ENCODE measurements around the gene ISM1. TPM values are rescaled to one million over a fixed set of nuclear protein-coding genes. Genes with fewer than 3 reads are reported as not detected.

ISM1 gene
- total and polyA plus RNA-seq, 4 donors, result 6.0 to 11.6 (median 9.3) TPM

DNA sequence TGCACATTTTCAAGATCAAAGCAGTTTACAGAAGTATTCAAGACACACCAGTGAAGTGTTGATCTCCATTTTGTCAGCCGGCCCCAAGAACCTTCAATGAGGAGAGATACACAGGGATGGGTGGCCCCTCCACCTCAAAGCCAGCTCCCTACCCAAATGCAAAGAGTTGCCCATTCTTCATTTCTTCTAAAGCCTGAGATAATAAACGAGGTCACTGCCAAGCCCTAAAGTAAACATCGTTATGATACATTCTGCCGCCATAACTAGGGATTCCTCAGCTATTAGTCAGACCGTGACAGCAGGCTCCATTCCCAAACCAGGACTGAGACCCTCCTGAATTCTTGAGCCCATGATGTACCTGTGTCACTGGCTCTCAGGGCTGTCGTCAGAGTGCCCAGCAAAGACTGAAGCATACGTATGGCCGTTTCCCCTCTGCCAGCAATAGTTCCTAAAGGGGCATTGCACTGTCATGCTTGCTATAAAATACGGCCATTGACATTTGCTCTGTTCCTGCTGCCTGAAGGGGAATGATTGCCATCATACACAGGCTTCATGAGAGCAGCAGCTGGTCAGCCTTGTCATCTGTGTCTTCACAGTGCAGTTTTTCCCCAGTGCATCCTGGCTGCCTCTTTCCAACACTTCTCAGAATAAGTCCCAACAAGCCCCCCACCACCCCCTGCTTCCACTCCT, 41.7 kb downstream of the ISM1 start:
- Histone ChIP-seq H3K4me1 (ENCODE audit: control insufficient read depth, insufficient read depth, low read length) (peaks cover 3% of the 10 kb centered on the region), H3K4me3 (ENCODE audit: low read depth, low read length) (no peak overlapping the region), H3K9me3 (ENCODE audit: control insufficient read depth, insufficient read depth, low read length) (no peaks in the 10 kb centered on the region), H3K27ac (ENCODE audit: low read depth, low read length) (no peak overlapping the region), H3K36me3 (ENCODE audit: control insufficient read depth, insufficient read depth, low read length) (no peaks in the 10 kb centered on the region), H3K27me3 (ENCODE audit: control insufficient read depth, insufficient read depth, low read length) (no peaks in the 10 kb centered on the region)
- peak in 1 of 6 donors; percentile 36 for DNase-seq (ENCODE audit: low read depth in 4 of 6, low spot score in 6 of 6)
- WGBS (ENCODE audit: insufficient coverage), result 73% methylated on average over 9 of the region's 9 CpGs

DNA sequence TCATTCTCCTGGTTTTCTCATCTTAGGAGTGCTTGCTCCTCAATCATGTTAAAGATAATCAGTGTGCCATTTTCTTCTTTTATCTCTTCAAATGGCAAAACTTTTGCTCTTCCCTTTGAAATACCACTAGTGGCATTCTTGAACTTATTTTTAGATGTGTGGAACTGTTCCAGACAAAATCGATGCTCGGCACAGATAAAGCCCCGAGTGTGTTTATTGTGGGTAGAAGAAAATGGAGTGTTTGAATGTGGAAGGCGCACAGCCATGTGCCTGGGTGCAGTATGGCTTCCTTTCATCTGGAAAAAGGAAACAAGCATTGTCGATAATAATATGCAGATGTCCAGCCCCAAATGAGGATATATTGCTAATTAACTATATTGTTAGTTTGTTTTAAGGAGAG, 42.4 kb downstream of the ISM1 start:
- no CpG with 5 or more reads among the region's 5 CpGs for WGBS (ENCODE audit: insufficient coverage)
- no peak overlapping the region for H3K27ac ChIP-seq (ENCODE audit: low read depth, low read length)
- peak in 1 of 6 donors; percentile 47 for DNase-seq (ENCODE audit: low read depth in 4 of 6, low spot score in 6 of 6)

DNA sequence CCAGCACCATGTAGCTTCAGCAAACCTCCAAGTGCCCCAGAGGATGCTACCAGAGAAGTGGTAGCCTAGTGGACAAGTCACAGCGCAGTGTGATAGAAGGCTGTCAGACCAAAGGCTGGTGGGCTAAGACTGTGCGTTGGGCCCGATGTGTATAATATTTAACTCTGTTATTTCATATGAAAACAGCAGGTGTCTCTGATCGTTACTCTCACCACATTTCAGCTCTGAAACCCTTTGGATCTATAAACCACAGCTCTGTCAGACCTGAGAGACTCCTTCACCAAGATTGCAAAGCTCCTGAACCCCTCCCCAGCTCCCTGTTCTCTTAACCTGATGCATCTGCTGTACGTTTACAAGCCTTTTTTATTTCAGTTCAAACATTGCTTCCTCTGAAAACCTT, 43.8 kb downstream of the ISM1 start:
- WGBS (ENCODE audit: insufficient coverage), result 69% methylated on average over 1 of the region's 5 CpGs
- no peaks in the 10 kb centered on the region for H3K36me3 ChIP-seq (ENCODE audit: control insufficient read depth, insufficient read depth, low read length)
- no peaks in the 10 kb centered on the region for H3K27me3 ChIP-seq (ENCODE audit: control insufficient read depth, insufficient read depth, low read length)
- DNase-seq (ENCODE audit: low read depth in 4 of 6, low spot score in 6 of 6), result no peak
- no peak overlapping the region for H3K27ac ChIP-seq (ENCODE audit: low read depth, low read length)
- peaks cover 6% of the 10 kb centered on the region for H3K4me1 ChIP-seq (ENCODE audit: control insufficient read depth, insufficient read depth, low read length)
- no peak overlapping the region for H3K4me3 ChIP-seq (ENCODE audit: low read depth, low read length)
- H3K9me3 ChIP-seq (ENCODE audit: control insufficient read depth, insufficient read depth, low read length), result no peaks in the 10 kb centered on the region

More for the DNA sequence above, 42.4 kb downstream of the ISM1 start:
- Histone ChIP-seq H3K36me3 (ENCODE audit: control insufficient read depth, insufficient read depth, low read length) (no peaks in the 10 kb centered on the region), H3K4me3 (ENCODE audit: low read depth, low read length) (no peak overlapping the region), H3K4me1 (ENCODE audit: control insufficient read depth, insufficient read depth, low read length) (peaks cover 5% of the 10 kb centered on the region), H3K9me3 (ENCODE audit: control insufficient read depth, insufficient read depth, low read length) (no peaks in the 10 kb centered on the region), H3K27me3 (ENCODE audit: control insufficient read depth, insufficient read depth, low read length) (no peaks in the 10 kb centered on the region)

DNA sequence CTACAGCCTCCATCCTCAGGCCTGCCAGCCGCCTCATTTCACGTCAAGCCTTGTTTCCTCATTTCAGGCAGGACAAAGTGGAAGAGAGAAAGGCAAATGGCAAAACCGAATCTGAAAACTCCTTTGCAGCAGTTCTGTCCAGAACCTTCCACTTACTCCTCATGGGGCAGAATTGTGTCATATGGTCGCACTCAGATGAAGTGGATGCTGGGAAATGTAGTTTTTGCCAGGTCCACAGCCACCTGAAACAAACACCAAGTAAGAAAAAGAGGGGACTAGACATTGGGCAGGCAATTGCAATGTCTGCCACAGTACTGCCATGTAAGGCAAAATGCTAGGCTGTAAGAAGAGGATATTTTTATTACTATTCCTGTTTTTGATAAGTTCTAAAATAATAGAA, 44.9 kb downstream of the ISM1 start:
- Histone ChIP-seq H3K36me3 (ENCODE audit: control insufficient read depth, insufficient read depth, low read length) (no peaks in the 10 kb centered on the region), H3K9me3 (ENCODE audit: control insufficient read depth, insufficient read depth, low read length) (no peaks in the 10 kb centered on the region), H3K27ac (ENCODE audit: low read depth, low read length) (no peak overlapping the region), H3K4me3 (ENCODE audit: low read depth, low read length) (no peak overlapping the region), H3K27me3 (ENCODE audit: control insufficient read depth, insufficient read depth, low read length) (no peaks in the 10 kb centered on the region), H3K4me1 (ENCODE audit: control insufficient read depth, insufficient read depth, low read length) (peaks cover 6% of the 10 kb centered on the region)
- DNase-seq (ENCODE audit: low read depth in 4 of 6, low spot score in 6 of 6), result no peak
- no CpG with 5 or more reads among the region's 4 CpGs for WGBS (ENCODE audit: insufficient coverage)

DNA sequence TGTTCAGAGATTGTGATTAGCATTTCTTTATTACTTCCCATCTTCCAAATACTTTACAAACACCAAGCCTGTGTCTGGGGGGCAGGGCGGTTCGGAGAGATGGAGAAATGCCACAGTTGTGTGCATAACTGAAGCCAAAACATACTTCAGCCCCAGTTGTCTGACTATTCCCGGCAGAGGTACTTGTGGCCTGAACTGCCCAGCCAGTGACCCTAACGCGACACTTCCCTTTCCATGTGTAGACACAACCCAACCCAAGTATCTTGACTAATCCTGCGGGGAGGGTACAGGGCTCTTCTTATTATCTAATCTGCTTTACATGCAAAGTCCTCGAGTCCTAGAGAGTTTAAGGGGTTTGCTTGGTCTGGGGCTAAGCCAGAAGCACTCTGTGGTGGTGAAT, 46.2 kb downstream of the ISM1 start:
- 91% methylated on average over 5 of the region's 7 CpGs for WGBS (ENCODE audit: insufficient coverage)
- Histone ChIP-seq H3K27me3 (ENCODE audit: control insufficient read depth, insufficient read depth, low read length) (no peaks in the 10 kb centered on the region), H3K9me3 (ENCODE audit: control insufficient read depth, insufficient read depth, low read length) (no peaks in the 10 kb centered on the region)

DNA sequence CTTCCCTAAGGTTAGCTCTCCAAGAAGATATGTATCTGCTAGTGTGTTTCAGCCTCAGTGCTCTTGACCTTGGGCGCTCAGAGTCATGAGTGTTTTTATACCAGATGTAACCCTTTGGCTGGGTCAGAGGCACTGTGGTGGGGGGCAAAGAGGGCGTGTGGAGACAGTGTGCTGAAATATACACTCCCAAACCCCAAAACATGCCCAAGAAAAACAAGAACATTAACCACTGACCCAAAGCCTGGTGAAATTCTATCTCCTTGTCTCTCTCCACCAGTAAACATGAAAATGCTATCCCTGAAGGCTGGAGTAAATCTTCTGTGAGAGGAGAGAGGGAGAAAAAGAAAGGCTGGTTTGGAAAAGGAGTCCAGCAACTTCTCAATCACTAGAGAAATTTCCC, 47.9 kb downstream of the ISM1 start:
- no peak overlapping the region for H3K27ac ChIP-seq (ENCODE audit: low read depth, low read length)
- no peak for DNase-seq (ENCODE audit: low read depth in 4 of 6, low spot score in 6 of 6)
- WGBS (ENCODE audit: insufficient coverage), result no CpG with 5 or more reads among the region's 2 CpGs
- no peaks in the 10 kb centered on the region for H3K27me3 ChIP-seq (ENCODE audit: control insufficient read depth, insufficient read depth, low read length)
- H3K9me3 ChIP-seq (ENCODE audit: control insufficient read depth, insufficient read depth, low read length), result no peaks in the 10 kb centered on the region
- H3K36me3 ChIP-seq (ENCODE audit: control insufficient read depth, insufficient read depth, low read length), result no peaks in the 10 kb centered on the region
- peaks cover 11% of the 10 kb centered on the region for H3K4me1 ChIP-seq (ENCODE audit: control insufficient read depth, insufficient read depth, low read length)
- H3K4me3 ChIP-seq (ENCODE audit: low read depth, low read length), result no peak overlapping the region

More for the DNA sequence above, 46.2 kb downstream of the ISM1 start:
- Histone ChIP-seq H3K4me1 (ENCODE audit: control insufficient read depth, insufficient read depth, low read length) (peaks cover 9% of the 10 kb centered on the region), H3K36me3 (ENCODE audit: control insufficient read depth, insufficient read depth, low read length) (no peaks in the 10 kb centered on the region), H3K4me3 (ENCODE audit: low read depth, low read length) (no peak overlapping the region), H3K27ac (ENCODE audit: low read depth, low read length) (no peak overlapping the region)
- DNase-seq (ENCODE audit: low read depth in 4 of 6, low spot score in 6 of 6), result no peak

DNA sequence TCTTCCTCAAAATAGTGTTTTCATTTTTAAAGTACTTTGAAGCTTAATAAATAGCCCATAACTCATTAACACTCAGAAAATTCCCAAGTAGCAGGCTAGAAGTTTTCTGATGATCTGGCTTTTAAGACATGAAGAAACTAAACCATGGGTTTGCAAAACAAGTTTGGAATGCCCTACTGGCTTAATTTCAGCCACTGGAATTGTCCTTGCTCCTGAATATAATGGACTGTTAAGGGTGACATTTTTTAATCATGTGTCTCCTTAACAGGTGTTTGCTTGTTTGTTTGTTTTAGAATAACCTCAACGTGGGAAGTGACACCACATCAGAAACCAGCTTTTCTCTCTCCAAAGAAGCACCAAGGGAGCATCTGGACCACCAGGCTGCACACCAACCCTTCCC, 49.1 kb downstream of the ISM1 start:
- Histone ChIP-seq H3K27me3 (ENCODE audit: control insufficient read depth, insufficient read depth, low read length) (no peaks in the 10 kb centered on the region), H3K36me3 (ENCODE audit: control insufficient read depth, insufficient read depth, low read length) (no peaks in the 10 kb centered on the region), H3K4me1 (ENCODE audit: control insufficient read depth, insufficient read depth, low read length) (peaks cover 12% of the 10 kb centered on the region), H3K9me3 (ENCODE audit: control insufficient read depth, insufficient read depth, low read length) (no peaks in the 10 kb centered on the region), H3K27ac (ENCODE audit: low read depth, low read length) (no peak overlapping the region), H3K4me3 (ENCODE audit: low read depth, low read length) (no peak overlapping the region)
- WGBS (ENCODE audit: insufficient coverage), result no CpG with 5 or more reads among the region's 1 CpG
- no peak for DNase-seq (ENCODE audit: low read depth in 4 of 6, low spot score in 6 of 6)

DNA sequence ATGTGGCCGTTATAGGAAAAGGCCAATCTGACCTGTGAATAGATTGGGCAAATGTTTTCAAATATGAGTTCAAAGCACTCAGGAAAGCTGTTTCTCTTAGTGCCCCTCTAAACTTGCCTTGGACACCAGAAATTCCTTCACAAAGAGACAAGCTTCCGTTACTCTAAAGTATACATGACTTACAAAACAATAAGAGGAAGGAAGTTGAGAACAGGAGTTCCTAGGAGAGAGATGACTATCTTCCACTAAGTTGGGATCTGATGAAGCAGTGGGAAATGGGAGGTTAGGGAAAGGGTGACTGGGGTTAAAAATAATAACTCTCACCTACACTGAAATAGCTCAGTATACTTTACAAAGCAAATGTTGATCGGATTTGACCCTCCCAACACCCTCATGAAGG, 50.0 kb downstream of the ISM1 start:
- no CpG with 5 or more reads among the region's 3 CpGs for WGBS (ENCODE audit: insufficient coverage)
- no peak for DNase-seq (ENCODE audit: low read depth in 4 of 6, low spot score in 6 of 6)
- no peak overlapping the region for H3K27ac ChIP-seq (ENCODE audit: low read depth, low read length)
- no peaks in the 10 kb centered on the region for H3K36me3 ChIP-seq (ENCODE audit: control insufficient read depth, insufficient read depth, low read length)
- peaks cover 12% of the 10 kb centered on the region for H3K4me1 ChIP-seq (ENCODE audit: control insufficient read depth, insufficient read depth, low read length)
- no peaks in the 10 kb centered on the region for H3K27me3 ChIP-seq (ENCODE audit: control insufficient read depth, insufficient read depth, low read length)
- no peak overlapping the region for H3K4me3 ChIP-seq (ENCODE audit: low read depth, low read length)
- no peaks in the 10 kb centered on the region for H3K9me3 ChIP-seq (ENCODE audit: control insufficient read depth, insufficient read depth, low read length)

DNA sequence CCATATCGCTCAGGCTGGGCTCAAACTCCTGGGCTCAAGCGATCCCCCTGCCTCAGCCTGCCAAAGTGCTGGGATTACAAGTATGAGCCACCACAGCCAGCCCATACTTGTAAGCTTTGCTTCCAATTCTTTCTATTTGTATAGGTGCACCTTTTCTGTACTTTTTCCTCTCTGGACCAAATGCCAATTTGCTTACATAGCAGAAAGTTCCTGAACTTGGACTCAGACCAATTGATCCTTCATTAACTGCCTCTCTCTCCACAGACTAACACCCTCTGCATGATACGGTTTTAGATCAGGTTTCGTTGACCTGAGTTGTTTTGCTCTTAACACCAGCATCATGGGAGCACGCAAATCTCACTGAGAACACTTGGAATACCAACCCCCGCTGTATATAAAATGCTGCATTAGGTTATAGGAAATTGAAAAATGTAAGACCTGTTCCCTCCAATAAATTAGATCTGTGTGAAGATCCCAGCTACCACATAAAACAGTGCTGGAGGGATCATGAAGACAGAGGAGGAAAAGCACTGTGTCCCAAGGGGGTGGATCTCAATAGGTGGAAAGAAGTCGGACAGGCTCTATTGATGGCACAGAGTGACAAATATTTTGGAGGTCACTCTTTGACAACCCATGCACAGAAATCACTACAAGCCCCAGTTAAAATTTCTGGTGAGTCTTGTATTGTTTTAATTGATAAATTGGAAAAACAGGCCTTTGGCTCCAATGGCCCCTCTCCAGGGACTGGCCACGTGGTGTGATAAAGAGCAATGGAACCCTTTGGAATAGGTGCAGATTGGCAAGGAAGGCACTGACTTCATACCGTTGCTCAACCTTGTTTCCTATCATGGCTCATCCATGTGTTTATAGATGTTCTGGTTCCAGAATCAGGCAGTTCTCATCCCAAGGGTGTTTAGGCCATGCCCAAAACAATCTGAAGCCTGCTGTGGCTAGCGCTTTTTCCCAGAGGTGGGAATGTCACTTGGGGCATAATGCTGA, 51.2 kb downstream of the ISM1 start:
- Histone ChIP-seq H3K9me3 (ENCODE audit: control insufficient read depth, insufficient read depth, low read length) (no peaks in the 10 kb centered on the region), H3K4me3 (ENCODE audit: low read depth, low read length) (no peak overlapping the region), H3K36me3 (ENCODE audit: control insufficient read depth, insufficient read depth, low read length) (no peaks in the 10 kb centered on the region), H3K27me3 (ENCODE audit: control insufficient read depth, insufficient read depth, low read length) (no peaks in the 10 kb centered on the region), H3K27ac (ENCODE audit: low read depth, low read length) (no peak overlapping the region), H3K4me1 (ENCODE audit: control insufficient read depth, insufficient read depth, low read length) (peaks cover 15% of the 10 kb centered on the region)
- DNase-seq (ENCODE audit: low read depth in 4 of 6, low spot score in 6 of 6), result no peak
- WGBS (ENCODE audit: insufficient coverage), result 98% methylated on average over 7 of the region's 10 CpGs
